ENCODE results near the gene IL7R.

- TF ChIP-seq, protein P1, sequence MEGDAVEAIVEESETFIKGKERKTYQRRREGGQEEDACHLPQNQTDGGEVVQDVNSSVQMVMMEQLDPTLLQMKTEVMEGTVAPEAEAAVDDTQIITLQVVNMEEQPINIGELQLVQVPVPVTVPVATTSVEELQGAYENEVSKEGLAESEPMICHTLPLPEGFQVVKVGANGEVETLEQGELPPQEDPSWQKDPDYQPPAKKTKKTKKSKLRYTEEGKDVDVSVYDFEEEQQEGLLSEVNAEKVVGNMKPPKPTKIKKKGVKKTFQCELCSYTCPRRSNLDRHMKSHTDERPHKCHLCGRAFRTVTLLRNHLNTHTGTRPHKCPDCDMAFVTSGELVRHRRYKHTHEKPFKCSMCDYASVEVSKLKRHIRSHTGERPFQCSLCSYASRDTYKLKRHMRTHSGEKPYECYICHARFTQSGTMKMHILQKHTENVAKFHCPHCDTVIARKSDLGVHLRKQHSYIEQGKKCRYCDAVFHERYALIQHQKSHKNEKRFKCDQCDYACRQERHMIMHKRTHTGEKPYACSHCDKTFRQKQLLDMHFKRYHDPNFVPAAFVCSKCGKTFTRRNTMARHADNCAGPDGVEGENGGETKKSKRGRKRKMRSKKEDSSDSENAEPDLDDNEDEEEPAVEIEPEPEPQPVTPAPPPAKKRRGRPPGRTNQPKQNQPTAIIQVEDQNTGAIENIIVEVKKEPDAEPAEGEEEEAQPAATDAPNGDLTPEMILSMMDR (IDR thresholded peaks at IDR 0.05; ENCODE audit: extremely low read depth in 1 of 2, insufficient read depth in 1 of 2, low read depth in 1 of 2, low read length in 2 of 2) = no peak
- no peak for TF ChIP-seq EZH2 (IDR thresholded peaks at IDR 0.05; ENCODE audit: borderline replicate concordance, low read depth, low read length, severe bottlenecking)
- TF ChIP-seq POLR2A (IDR thresholded peaks at IDR 0.05; ENCODE audit: low read depth, low read length) = no peak
- TF ChIP-seq POLR2AphosphoS5 (IDR thresholded peaks at IDR 0.05; ENCODE audit: insufficient read depth, low read depth, low read length) = no peak
Observed at GRCh38 chr5:35860686-35861085, 4.0 kb downstream of the IL7R start.

Data from endothelial cell of umbilical vein (primary cell).